Caco-2 (cell line): ENCODE results near the gene MADD. TPM values are rescaled to one million over a fixed set of nuclear protein-coding genes. Genes with fewer than 3 reads are reported as not detected.

Experiments used
- BruUV-seq: library from RNA; stranded (reverse); fragments of 400-500 nt; replicated peaks from 2 replicates; lab custom pipeline; 2021; lab: Mats Ljungman, UMichigan
- CTCF ChIA-PET: fragments of 300-600 bp; sonication (Branson Sonifier 250); formaldehyde crosslinking; loops from one replicate; lab custom pipeline; 2022; ENCODE audit warnings: antibody characterized with exemption; lab: Charles Lee
- POLR2A ChIA-PET: fragments of 300-600 bp; sonication (Branson Sonifier 250); formaldehyde crosslinking; loops from one replicate; lab custom pipeline; 2022; ENCODE audit warnings: antibody characterized with exemption; lab: Charles Lee
- DNase-seq, 2 experiments: peaks; one replicate each; pipeline versions ENCODE4 v3.0.0 to v3.0.0-alpha.2; 2020 to 2022
- H3K27me3 ChIP-seq: replicated peaks from 2 replicates; pipeline ENCODE4 v1.6.0; 2011; ENCODE audit warnings: low read length; ENCODE audit not compliant: control insufficient read depth, insufficient read depth
- H3K36me3 ChIP-seq: 2 replicates; pipeline ENCODE4 v1.5.1; 2011; ENCODE audit warnings: low read length; ENCODE audit not compliant: control insufficient read depth, insufficient read depth
- H3K4me1 ChIP-seq: fragments of 250-450 bp; sonication (Bioruptor Pico); 2 replicates; pipeline ENCODE4 v1.5.1; 2020; ENCODE audit warnings: mild to moderate bottlenecking
- H3K4me3 ChIP-seq: 2 replicates; pipeline ENCODE4 v1.5.1; 2011; ENCODE audit warnings: low read depth, mild to moderate bottlenecking, control low read depth, low read length
- H3K9me3 ChIP-seq: fragments of 250-450 bp; sonication (Bioruptor Pico); 2 replicates; pipeline ENCODE4 v1.5.1; 2020; ENCODE audit warnings: mild to moderate bottlenecking, moderate library complexity
- H3K27ac Mint-ChIP-seq: one replicate; pipeline ENCODE4 v1.8.0; 2022; ENCODE audit warnings: mixed read lengths; ENCODE audit not compliant: unreplicated experiment
- H3K27me3 Mint-ChIP-seq: one replicate; pipeline ENCODE4 v1.8.0; 2022; ENCODE audit warnings: mixed read lengths; ENCODE audit not compliant: insufficient read depth, unreplicated experiment
- H3K36me3 Mint-ChIP-seq: one replicate; pipeline ENCODE4 v1.8.0; 2022; ENCODE audit warnings: mild to moderate bottlenecking, mixed read lengths; ENCODE audit not compliant: insufficient read depth, unreplicated experiment
- H3K4me1 Mint-ChIP-seq: one replicate; pipeline ENCODE4 v1.8.0; 2022; ENCODE audit warnings: low read depth, mixed read lengths; ENCODE audit not compliant: unreplicated experiment
- H3K4me3 Mint-ChIP-seq: one replicate; pipeline ENCODE4 v1.8.0; 2022; ENCODE audit warnings: mild to moderate bottlenecking, moderate library complexity, mixed read lengths; ENCODE audit not compliant: unreplicated experiment
- H3K9me3 Mint-ChIP-seq: one replicate; pipeline ENCODE4 v1.8.0; 2022; ENCODE audit warnings: mixed read lengths; ENCODE audit not compliant: unreplicated experiment
- intact Hi-C: fragments of 100-400 bp; cut with micrococcal nuclease; formaldehyde crosslinking; loops from one replicate; pipeline ENCODE4 v1.10.0; 2022; ENCODE audit not compliant: unreplicated experiment
- total RNA-seq: library from RNA; stranded (reverse); gene quantifications from 2 replicates; pipeline ENCODE4 v1.2.3, GENCODE V29; 2022
- TF ChIP-seq, protein P1 (sequence below), 2 experiments: fragments of 200-600 bp in 1 of 2; IDR thresholded peaks; 1 replicate in 1 of 2; 2 replicates in 1 of 2; pipeline versions ENCODE4 v1.5.1 to v1.8.0; 2011 to 2022; ENCODE audit warnings: antibody characterized with exemption in 1 of 2, control low read depth in 1 of 2, inconsistent platforms in 1 of 2, low read depth in 1 of 2, low read length in 1 of 2, mild to moderate bottlenecking in 1 of 2, moderate library complexity in 1 of 2; ENCODE audit not compliant: insufficient read depth in 1 of 2, severe bottlenecking in 1 of 2, unreplicated experiment in 1 of 2

MADD gene
- total RNA-seq, 1 experiment from 2014 or later, result 63.8 TPM

DNA sequence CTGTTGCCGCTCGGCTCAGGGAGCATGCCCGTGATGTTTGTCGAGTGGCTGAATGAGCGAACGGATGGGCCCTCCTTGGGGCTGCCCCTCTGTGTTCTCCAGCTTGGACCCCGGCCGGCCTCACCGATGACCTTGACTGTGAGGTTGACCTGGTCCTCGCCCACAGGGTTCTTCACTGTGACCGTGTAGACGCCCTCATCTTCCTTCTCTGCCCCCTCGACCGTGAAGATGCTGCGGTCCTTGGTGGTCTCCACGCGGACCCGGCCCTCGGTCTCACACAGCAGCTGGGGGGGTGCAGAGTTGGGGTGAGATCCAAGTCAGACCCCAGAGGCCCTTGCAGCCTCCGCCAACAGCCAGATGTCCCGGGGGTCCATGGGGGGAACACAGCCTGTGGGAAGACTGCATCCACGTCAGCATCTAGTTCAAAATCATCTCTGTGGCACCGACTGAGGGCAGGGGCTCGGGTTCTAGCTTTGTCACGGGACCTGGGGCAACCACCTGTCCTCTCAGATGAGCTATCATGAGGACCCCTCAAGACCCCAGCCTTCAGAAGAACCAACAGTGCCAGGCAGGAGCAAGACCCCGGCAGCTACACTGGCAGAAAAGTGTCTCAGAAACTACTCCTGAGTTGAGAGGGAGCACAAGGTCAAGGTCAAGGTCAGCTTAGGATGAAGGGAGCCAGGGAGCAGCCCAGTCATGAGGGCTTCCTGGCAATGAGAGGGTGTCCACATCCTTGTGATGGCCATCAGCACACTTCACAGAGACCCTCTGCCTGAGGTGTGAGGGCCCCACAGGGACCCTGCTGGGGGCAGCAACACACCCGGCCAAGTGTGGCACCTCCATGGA lies 68.7 kb downstream of the MADD start:
- Mint-ChIP-seq H3K9me3 (no peaks in the 10 kb centered on the region), H3K36me3 (no peaks in the 10 kb centered on the region), H3K27me3 (no peaks in the 10 kb centered on the region), H3K4me3 (no peak overlapping the region), H3K4me1 (peaks cover 10% of the 10 kb centered on the region), H3K27ac (no peak overlapping the region)
- peaks cover 6% of the 10 kb centered on the region; the same call in 1 of the 2 replicates for H3K4me1 ChIP-seq
- ChIA-PET POLR2A (no interaction called here), CTCF (interaction anchor here (0.6 kb wide), 1 partner anchor 375 kb away, joined by 3 read pairs; no protein-coding TSS in a partner anchor)
- H3K9me3 ChIP-seq, result no peaks in the 10 kb centered on the region
- DNase-seq, result no peak
- no peaks in the 10 kb centered on the region for H3K36me3 ChIP-seq
- no TSS peak for BruUV-seq
- TF ChIP-seq, protein P1, sequence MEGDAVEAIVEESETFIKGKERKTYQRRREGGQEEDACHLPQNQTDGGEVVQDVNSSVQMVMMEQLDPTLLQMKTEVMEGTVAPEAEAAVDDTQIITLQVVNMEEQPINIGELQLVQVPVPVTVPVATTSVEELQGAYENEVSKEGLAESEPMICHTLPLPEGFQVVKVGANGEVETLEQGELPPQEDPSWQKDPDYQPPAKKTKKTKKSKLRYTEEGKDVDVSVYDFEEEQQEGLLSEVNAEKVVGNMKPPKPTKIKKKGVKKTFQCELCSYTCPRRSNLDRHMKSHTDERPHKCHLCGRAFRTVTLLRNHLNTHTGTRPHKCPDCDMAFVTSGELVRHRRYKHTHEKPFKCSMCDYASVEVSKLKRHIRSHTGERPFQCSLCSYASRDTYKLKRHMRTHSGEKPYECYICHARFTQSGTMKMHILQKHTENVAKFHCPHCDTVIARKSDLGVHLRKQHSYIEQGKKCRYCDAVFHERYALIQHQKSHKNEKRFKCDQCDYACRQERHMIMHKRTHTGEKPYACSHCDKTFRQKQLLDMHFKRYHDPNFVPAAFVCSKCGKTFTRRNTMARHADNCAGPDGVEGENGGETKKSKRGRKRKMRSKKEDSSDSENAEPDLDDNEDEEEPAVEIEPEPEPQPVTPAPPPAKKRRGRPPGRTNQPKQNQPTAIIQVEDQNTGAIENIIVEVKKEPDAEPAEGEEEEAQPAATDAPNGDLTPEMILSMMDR (IDR thresholded peaks at IDR 0.05; ENCODE audit: insufficient read depth in 1 of 2, low read depth in 1 of 2, low read length in 1 of 2, severe bottlenecking in 1 of 2, unreplicated experiment in 1 of 2), result no peak
- H3K27me3 ChIP-seq, result no peaks in the 10 kb centered on the region
- H3K4me3 ChIP-seq, result no peak overlapping the region
- intact Hi-C loops, result no loop called here

DNA sequence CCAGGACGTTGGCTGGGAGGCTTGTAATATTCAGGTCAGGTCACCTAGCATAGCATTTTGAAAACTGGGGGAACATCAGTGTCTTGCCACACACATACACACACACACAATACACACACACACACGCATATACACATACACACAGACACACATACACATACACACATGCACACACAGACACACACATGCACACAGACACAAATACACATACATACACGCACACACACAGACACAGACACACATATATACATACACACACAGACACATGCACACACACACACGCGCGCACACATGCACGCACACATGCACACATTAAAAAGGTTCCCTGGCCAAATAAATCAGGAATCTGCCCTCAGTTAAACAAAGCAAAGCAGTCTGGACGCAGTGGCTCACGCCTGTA lies 70.1 kb downstream of the MADD start:
- Mint-ChIP-seq H3K36me3 (no peaks in the 10 kb centered on the region), H3K9me3 (no peaks in the 10 kb centered on the region), H3K27ac (no peak overlapping the region), H3K27me3 (no peaks in the 10 kb centered on the region), H3K4me1 (peaks cover 10% of the 10 kb centered on the region), H3K4me3 (no peak overlapping the region)
- no peak for DNase-seq
- TF ChIP-seq, protein P1 (IDR thresholded peaks at IDR 0.05; ENCODE audit: insufficient read depth in 1 of 2, low read depth in 1 of 2, low read length in 1 of 2, severe bottlenecking in 1 of 2, unreplicated experiment in 1 of 2), result no peak
- POLR2A ChIA-PET, result no interaction called here
- Histone ChIP-seq H3K9me3 (no peaks in the 10 kb centered on the region), H3K36me3 (no peaks in the 10 kb centered on the region), H3K4me3 (no peak overlapping the region), H3K4me1 (peaks cover 6% of the 10 kb centered on the region; the same call in 1 of the 2 replicates), H3K27me3 (no peaks in the 10 kb centered on the region)
- no TSS peak for BruUV-seq
- CTCF ChIA-PET, result interaction anchor here (0.6 kb wide), 1 partner anchor 42 kb away, joined by 3 read pairs; no protein-coding TSS in a partner anchor
- intact Hi-C loops, result no loop called here

DNA sequence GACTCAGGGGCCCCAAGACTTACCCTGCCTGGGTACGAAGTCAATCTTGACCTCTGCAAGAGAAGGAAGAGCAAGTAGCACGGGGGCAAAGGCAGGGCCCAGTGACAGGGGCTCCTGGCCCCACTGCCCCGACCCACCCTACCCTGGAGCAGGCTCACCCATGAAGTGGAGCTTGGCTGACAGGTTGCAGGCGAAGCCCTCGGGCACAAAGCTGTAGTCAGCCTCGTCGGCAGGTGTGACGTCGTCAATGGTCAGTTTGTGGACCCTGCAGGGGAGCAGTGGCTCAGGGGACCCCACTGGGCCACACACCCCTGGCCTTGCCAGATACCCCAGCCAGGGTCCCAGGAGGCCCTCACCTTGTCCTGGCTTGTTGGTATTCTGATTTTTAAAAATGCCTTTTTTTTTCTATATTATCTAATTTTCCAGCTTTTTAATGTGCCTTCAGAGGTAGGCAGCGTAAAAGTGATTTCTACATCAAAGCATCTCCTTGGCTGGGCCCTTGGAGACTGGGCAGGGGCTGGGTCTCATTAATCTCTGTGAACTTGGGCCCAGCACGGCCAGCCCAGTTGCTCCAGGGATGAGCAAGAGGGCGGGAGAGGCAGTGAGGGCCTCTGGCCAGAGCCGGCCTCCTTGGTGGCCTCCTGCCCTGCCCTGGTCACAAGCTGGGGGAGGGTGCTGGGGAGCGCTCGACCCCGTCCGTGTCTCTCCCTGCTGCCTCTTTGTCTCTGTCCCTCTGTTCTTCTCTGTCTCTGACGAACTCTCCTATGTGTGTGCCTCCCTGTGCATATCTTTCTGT lies 71.2 kb downstream of the MADD start:
- no peak overlapping the region for H3K4me3 Mint-ChIP-seq
- no peaks in the 10 kb centered on the region for H3K36me3 ChIP-seq
- no peaks in the 10 kb centered on the region for H3K27me3 Mint-ChIP-seq
- H3K36me3 Mint-ChIP-seq, result no peaks in the 10 kb centered on the region
- CTCF ChIA-PET, result interaction anchor here (0.6 kb wide), 2 partner anchors 43 to 156 kb away, joined by 3 to 7 read pairs; no protein-coding TSS in a partner anchor
- H3K4me3 ChIP-seq, result no peak overlapping the region
- H3K9me3 ChIP-seq, result no peaks in the 10 kb centered on the region
- peaks cover 6% of the 10 kb centered on the region; the same call in 1 of the 2 replicates for H3K4me1 ChIP-seq
- H3K27ac Mint-ChIP-seq, result no peak overlapping the region
- POLR2A ChIA-PET, result interaction anchor here (0.5 kb wide), 1 partner anchor 17 kb away, joined by 5 read pairs; no protein-coding TSS in a partner anchor
- no peaks in the 10 kb centered on the region for H3K9me3 Mint-ChIP-seq
- no peaks in the 10 kb centered on the region for H3K27me3 ChIP-seq
- TF ChIP-seq, protein P1 (IDR thresholded peaks at IDR 0.05; ENCODE audit: insufficient read depth in 1 of 2, low read depth in 1 of 2, low read length in 1 of 2, severe bottlenecking in 1 of 2, unreplicated experiment in 1 of 2), result no peak
- peaks cover 15% of the 10 kb centered on the region for H3K4me1 Mint-ChIP-seq
- BruUV-seq, result no TSS peak
- intact Hi-C loops, result no loop called here
- DNase-seq, result no peak
